Prostate gland (tissue), 2 donors: ENCODE results near the gene RBM33.

Experiments used
- CTCF ChIP-seq, 4 experiments: fragments of 200-600 bp in 2 of 4; fragments of 450-650 bp in 2 of 4; sonication (generic) in 2 of 4; IDR thresholded peaks; 1 replicate in 3 of 4; 2 replicates in 1 of 4; pipeline ENCODE4 v1.5.1; 2016 to 2019; ENCODE audit warnings: antibody characterized with exemption in 4 of 4, mild to moderate bottlenecking in 2 of 4, moderate library complexity in 2 of 4
- POLR2AphosphoS5 ChIP-seq: sonication (generic); formaldehyde crosslinking; IDR thresholded peaks from one replicate; pipeline ENCODE4 v1.6.1; 2017; ENCODE audit warnings: antibody characterized with exemption

DNA sequence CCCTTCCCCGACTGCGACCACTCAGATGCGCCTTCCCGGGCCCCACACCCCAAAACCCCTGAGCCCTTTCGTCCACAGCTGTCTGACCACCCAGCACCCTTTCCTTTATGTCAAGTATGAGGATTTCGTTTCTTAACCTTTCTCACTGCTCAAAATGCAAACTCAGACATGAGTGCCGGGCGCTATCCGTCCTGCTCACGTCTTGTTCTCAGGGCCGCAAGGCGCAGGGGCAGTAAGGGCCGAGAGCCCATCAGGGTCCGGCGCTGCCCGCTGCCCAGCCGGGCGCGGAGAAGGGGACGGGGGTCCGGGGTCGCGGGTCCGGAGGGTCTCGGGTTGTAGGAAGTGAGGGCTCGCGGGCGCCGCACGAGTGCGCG lies 670 bp upstream of the RBM33 start:
- TF ChIP-seq CTCF (IDR thresholded peaks at IDR 0.05) (no peak), POLR2AphosphoS5 (no peak)
